ENCODE data around the gene NFKB1. TPM values are rescaled to one million over a fixed set of nuclear protein-coding genes. Genes with fewer than 3 reads are reported as not detected.

NFKB1 gene
- total RNA-seq, 4 donors from 2014 or later = 20.0 to 27.2 (median 22.7) TPM

- in situ Hi-C loops (cut with MboI; ENCODE audit: low sequenced_read_pairs in 4 of 4) (no loop called here), intact Hi-C loops (cut with DNase I; ENCODE audit: low total_unique reads) (no loop called here)
- Histone ChIP-seq H3K4me1 (no peaks in the 10 kb centered on the region), H3K36me3 (peaks cover 5 to 83% of the 10 kb centered on the region in 2 donors), H3K9me3 (no peaks in the 10 kb centered on the region), H3K4me3 (no peak overlapping the region), H3K27ac (no peak overlapping the region), H3K27me3 (no peaks in the 10 kb centered on the region)
- no peak for ATAC-seq
- TF ChIP-seq POLR2A (IDR thresholded peaks at IDR 0.05) (no peak), CTCF (IDR thresholded peaks at IDR 0.05 in 4 of 5, conservative IDR thresholded peaks at IDR 0.05 in 1 of 5) (no peak)
- DNase-seq = no peak
Measured at GRCh38 chr4:102598086-102598761, 97.1 kb downstream of the NFKB1 start.

- TF ChIP-seq POLR2A (IDR thresholded peaks at IDR 0.05) (no peak), CTCF (IDR thresholded peaks at IDR 0.05 in 4 of 5, conservative IDR thresholded peaks at IDR 0.05 in 1 of 5) (no peak)
- ATAC-seq (no peak), DNase-seq (no peak)
- H3K27ac ChIP-seq = no peak overlapping the region
- H3K4me1 ChIP-seq = no peaks in the 10 kb centered on the region
- H3K27me3 ChIP-seq = no peaks in the 10 kb centered on the region
- H3K9me3 ChIP-seq = no peaks in the 10 kb centered on the region
- intact Hi-C loops (cut with DNase I; ENCODE audit: low total_unique reads) (no loop called here), in situ Hi-C loops (cut with MboI; ENCODE audit: low sequenced_read_pairs in 4 of 4) (no loop called here)
- no peak overlapping the region for H3K4me3 ChIP-seq
- peaks cover 5 to 87% of the 10 kb centered on the region in 2 donors for H3K36me3 ChIP-seq
Measured at GRCh38 chr4:102598762-102599374, 97.7 kb downstream of the NFKB1 start.

- no peak overlapping the region for H3K4me3 ChIP-seq
- in situ Hi-C loops (cut with MboI; ENCODE audit: low sequenced_read_pairs in 4 of 4) (no loop called here), intact Hi-C loops (cut with DNase I; ENCODE audit: low total_unique reads) (no loop called here)
- H3K27me3 ChIP-seq = no peaks in the 10 kb centered on the region
- TF ChIP-seq CTCF (IDR thresholded peaks at IDR 0.05 in 4 of 5, conservative IDR thresholded peaks at IDR 0.05 in 1 of 5) (no peak), POLR2A (IDR thresholded peaks at IDR 0.05) (no peak)
- DNase-seq (no peak), ATAC-seq (peak in 1 of 2 donors; percentile 58)
- H3K27ac ChIP-seq = no peak overlapping the region
- H3K9me3 ChIP-seq = no peaks in the 10 kb centered on the region
- peaks cover 5 to 88% of the 10 kb centered on the region in 2 donors for H3K36me3 ChIP-seq
- H3K4me1 ChIP-seq = no peaks in the 10 kb centered on the region
Measured at GRCh38 chr4:102599455-102599854, 98.3 kb downstream of the NFKB1 start.

- H3K27me3 ChIP-seq = no peaks in the 10 kb centered on the region
- TF ChIP-seq CTCF (IDR thresholded peaks at IDR 0.05 in 4 of 5, conservative IDR thresholded peaks at IDR 0.05 in 1 of 5) (no peak), POLR2A (IDR thresholded peaks at IDR 0.05) (no peak)
- intact Hi-C loops (cut with DNase I; ENCODE audit: low total_unique reads) = no loop called here
- no peaks in the 10 kb centered on the region for H3K4me1 ChIP-seq
- ATAC-seq (no peak), DNase-seq (no peak)
- H3K9me3 ChIP-seq = no peaks in the 10 kb centered on the region
- H3K36me3 ChIP-seq = peaks cover 5 to 87% of the 10 kb centered on the region in 2 donors
- in situ Hi-C loops (cut with MboI; ENCODE audit: low sequenced_read_pairs in 4 of 4) = loop anchor here in 2 of 4 donors (25.0 kb wide), 1 partner anchor 163 kb away; no protein-coding TSS in a partner anchor
- H3K27ac ChIP-seq = no peak overlapping the region
- H3K4me3 ChIP-seq = no peak overlapping the region
Measured at GRCh38 chr4:102599886-102600285, 98.7 kb downstream of the NFKB1 start.
